Stimulated activated CD4-positive, alpha-beta T cell treated with anti-CD3 and anti-CD28 coated beads, Interleukin-4, amount 100 ng/mL, for 48 hours (primary cell): ENCODE results near the gene SNX5.

Experiments used
- DNase-seq, 2 donors: peaks; one replicate each; pipeline ENCODE4 v3.0.0-alpha.2; 2020; ENCODE audit warnings: low read depth in 2 of 2

Gene SNX5

DNA sequence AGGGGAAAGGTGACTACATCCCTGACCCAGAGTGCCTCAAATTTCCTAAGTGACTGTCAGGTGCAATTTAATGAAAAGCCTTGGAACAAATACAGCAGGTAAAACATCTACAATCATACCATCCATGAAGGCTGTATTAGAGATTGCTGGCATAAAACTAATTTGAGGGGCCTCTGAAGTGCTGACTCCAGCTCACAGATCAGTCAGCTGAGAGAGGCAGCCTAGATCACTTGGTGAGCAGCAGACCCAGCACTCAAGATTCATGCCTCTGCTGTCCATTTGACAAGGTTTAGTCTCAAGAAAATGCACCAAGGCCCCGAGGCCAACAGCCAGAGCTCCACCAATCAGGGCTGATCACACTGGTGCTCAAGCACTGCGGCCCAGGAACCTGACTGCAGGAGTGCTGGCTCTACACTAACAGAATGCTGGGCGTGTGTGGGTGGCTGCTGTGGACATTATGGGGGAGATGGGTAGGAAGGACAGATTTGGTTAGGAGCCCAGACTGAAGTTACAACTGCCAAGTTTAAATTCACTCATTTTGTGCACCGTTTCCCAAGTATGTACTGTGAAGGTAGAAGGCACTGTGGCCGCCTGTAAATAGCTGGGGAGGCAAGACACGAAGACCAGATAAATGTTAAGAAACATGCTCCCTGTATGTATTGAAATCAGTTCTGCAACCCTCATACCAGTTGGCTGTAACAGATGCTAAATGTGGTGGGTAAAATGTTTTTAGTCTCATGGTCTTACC is 28.2 kb downstream of the SNX5 start:
- no peak for DNase-seq

GRCh38 chr20:17939622-17940223 is 28.9 kb downstream of the SNX5 start:
- no peak for DNase-seq

DNA sequence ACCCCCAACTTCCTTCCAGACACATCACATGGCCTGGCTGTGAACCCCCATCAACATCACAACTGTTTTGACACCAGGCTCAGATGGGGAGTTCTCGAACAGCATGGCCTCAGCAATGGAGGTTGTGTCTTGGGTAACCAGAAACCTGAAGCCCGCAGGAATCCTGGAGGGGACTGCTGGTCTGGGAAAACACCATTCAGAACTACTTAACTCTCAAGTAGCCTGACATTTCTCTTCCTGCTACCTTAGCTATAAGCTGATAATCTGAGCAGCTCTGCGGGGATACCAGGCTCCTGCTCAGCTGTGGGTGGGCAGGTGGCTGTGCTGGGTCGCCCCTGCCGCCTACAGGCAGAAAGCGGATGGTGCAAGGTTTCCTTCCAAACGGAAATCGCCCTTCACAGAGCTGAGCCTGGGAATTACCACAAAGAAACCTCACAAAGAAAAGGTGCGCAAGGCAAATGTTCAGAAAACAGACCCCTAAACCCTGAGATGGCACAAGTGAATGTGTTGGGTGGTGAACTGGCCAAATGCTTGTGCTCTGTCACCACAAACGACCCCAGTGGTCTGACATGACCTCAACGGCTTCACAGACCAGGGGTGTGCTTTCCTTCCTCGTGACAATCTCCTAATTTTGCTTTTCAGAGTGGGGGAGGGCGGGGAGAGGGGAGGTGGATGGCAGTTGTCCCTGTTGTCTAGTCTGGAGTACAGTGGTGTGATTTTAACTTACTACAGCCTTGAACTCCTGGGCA is 29.5 kb downstream of the SNX5 start:
- peak; percentile 32 to 41 for DNase-seq

DNA sequence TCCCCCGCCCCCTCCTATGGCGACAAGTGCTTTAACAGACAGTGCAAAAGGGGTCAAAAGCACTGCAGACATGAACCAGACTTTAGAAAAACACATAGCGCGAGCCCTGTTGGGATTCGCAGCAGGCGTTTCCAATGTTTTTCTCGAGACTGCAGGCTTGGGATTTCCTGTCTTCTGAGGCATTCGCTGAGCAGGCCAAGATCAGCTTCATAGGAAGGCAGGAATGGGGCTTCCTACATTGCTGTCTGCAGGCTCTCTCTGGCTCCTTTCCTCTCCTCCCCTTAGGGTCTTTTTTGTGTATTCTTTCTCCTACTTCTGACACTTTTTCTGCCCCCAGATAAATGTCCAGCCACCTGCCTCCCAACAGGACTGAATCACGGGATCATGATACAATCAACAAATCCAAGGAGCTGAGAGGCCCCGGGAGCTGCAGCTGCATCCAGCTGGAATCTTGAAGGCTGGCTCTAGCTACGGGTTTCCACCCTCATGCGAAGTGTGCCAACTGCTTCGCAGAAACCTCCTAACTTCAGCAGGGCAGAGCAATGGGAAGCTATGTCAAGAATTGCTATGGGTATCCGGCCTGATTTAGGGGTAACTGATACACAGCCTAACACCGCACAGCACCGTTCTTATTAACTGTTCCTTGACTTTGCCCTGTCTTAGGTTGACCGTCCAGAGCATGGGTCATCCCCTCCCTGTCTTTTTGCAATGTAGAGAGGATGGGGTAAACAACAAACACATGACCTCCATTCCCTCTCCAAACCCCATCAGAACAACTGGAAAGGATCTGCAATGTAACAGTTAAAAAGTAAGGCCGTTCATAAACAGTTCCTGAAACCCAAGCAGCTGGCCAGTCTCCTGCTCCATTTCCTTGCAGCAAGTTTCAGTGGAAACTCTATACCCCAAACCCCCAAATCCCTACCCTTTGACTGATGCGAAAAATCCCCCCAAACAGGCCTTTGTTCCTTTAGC is 31.5 kb downstream of the SNX5 start:
- no peak for DNase-seq

DNA sequence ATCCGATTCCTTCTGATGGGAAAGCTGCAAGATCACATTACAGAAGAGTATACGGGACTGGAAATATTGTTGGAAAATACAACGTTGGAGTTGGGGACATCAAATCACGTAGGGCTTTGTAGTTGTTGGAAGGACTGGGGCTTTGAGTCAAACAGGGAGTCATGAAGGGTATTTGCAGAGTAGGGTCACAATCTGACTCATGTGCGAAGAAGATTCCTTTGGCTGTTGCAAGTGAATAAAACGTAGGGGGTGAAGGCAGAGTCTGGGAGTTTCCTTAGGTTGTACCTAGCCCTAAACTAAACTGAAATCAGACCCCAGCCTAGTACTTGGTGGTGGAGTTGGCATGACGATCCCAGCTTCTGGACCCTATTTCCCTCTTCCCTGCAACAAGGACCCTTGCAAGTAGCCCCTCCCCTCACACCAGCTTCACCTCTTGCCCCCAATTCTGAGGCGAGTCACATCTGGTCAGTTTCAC is 32.3 kb downstream of the SNX5 start:
- no peak for DNase-seq

DNA sequence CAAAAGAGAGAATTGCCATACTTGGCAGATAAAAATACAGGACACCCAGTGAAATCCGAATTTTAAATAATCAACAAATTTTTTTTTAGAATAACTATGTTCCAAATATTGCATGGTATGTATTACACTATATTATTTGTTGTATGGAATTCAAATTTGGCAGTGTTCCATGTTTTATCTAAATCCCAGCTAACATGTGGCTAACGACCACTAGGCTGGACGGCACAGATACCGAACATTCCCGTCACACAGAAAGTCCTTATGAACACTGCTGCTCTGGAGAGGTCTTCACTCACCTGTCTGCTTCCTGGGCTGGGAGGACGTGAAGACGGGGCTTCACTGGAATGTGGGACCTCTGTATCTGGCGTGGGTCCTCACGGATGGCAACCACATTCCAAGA is 32.8 kb downstream of the SNX5 start:
- no peak for DNase-seq

GRCh38 chr20:17935186-17935585 is 33.4 kb downstream of the SNX5 start:
- DNase-seq: no peak

- DNase-seq: no peak
Measured at GRCh38 chr20:17934141-17934862, 34.3 kb downstream of the SNX5 start.

GRCh38 chr20:17933711-17934110 is 34.9 kb downstream of the SNX5 start:
- DNase-seq: no peak

GRCh38 chr20:17933121-17933520 is 35.5 kb downstream of the SNX5 start:
- no peak for DNase-seq

GRCh38 chr20:17932396-17932795 is 36.2 kb downstream of the SNX5 start:
- no peak for DNase-seq

GRCh38 chr20:17931513-17931912 is 37.1 kb downstream of the SNX5 start:
- DNase-seq: no peak

DNA sequence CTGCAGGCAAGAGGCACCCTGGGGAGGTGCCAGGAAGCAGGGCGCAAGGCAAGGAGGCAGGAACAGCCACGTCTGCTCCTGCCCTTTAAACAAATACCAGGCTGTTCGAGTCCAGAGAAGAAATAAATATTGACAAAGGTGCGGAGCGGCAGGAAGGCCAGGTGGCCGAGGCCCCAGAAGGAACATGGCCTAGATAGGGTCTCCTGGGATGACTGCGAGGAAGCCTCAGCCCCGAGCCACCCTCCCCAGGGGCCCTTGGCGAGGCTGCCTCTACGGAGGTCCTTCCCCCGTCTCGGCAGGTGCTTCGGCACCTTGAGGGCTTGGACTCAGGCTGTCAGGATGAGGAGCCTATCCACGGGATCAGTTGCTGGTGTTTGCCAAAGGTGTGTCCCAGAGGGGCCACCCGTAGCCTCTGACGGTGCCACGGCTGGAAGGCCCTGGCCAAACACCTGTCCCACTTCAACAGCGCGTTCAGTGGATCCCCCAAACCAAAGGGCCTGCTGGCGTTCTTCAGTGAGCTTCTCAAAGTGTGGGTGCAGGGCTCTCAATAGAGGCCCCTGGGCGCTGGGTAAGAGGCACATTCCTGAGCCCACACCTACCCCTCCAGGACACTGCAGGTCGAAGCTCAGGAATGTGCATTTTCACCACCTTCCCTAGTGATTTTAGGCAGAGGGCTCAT is 39.8 kb downstream of the SNX5 start:
- no peak for DNase-seq

DNA sequence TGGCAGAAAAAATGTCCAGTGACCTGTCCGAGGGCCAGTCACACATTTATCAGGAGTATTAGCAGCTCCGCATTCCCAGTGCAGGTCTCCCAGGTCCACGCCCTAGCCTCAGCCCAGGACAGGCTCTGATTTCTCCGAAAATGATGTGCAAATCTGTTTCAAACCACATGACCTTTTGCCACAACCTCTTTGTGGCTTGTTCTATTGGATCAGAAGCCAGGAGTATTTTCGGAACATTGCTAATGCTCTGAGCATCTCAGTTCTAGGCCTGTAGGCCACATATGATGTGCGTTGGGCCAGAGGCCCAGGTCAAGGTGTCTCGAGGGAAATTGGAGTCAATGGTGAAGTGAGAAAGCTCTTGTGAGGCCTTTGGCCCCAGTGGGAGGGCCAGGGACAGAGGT is 40.4 kb downstream of the SNX5 start:
- no peak for DNase-seq

DNA sequence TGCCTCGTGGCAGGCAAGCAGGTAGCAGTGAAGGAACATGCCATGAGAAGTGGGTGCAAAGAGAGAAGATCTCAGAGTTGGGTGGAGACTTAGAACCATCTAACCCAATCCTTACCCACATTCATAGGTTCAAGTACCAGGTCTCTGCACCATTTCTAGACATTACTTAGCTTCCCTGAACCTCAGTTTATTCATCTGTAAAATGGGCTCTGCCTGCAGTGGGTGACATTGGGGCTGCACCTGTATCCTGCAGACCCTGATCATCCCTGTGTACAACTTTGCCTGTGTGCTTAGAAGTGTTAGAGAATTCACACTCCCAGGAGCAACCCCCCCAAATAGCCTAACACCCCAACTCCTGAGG is 42.7 kb downstream of the SNX5 start:
- DNase-seq: no peak

DNA sequence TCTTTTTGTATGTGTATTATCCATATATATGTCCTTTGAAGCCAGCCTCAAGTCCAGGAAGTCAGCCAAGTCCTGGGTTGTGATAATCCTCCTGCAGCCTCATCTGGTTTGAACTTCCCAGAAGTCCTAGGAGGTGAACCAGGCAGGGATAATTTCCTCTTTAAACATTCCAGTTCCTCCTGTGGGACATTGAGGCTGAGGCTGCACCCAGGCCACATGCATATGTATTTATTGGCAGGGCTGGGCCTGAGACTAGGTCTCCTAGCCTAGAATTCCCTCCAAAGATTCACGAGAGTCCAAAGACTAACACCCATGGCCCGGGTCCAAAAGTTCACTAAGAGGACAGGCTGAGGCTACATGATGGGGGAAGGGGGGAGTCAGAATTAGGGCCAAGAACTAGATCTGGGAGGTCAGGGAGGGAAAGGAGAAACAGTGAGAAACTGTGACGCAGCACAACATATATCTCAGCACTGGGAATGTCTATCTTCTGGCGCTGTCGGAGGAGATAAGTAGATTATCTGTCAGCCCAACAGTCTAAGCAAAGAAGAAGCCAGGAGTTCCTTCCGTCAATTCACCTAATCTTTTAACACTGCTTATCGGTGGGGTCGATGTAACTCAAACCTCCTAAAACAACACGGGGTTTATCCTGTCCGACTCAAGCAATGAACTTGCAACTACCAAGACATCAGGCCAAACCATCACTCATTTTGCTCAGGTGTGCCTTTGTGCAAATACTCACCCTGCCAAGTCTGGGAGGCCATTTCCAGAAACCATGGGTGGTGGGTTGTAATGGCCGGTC is 43.3 kb downstream of the SNX5 start:
- DNase-seq: no peak

DNA sequence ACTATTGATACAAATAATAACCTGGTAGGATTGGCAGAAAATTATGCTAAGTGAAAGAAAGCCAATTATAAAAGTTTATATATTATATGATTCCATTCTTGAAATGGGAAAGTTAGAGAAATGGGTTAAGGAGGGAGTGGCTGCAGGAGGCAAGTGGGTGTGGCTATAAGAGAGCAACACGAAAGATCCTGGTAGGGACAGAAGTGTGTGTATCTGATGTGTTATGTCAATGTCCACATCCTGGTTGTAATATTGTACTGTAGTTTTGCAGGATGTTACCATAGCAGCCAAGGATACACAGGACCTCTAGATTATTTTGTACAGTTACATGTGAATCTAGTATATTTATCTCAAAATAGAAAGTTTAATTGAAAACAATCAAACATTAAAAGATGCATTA is 46.8 kb downstream of the SNX5 start:
- DNase-seq: no peak

- DNase-seq: no peak
Measured at GRCh38 chr20:17919149-17919548, 49.4 kb downstream of the SNX5 start.

- DNase-seq: no peak
Measured at GRCh38 chr20:17917832-17918618, 50.6 kb downstream of the SNX5 start.
